HG02870 (cell line): ENCODE measurements around the gene MCM6.
A peak's percentile ranks its signal among the peaks of the same experiment; 100 is the strongest.
"Not testable (repeated sequence)": the region's sequence is repeated elsewhere in the genome, so short reads cannot be mapped to it uniquely, and the experiment has no call there.

ENCODE experiments used
- ATAC-seq: cut with Tn5 transposase; IDR thresholded peaks from one replicate; pipeline ENCODE4 v1.9.1; 2021; ENCODE audit warnings: mild to moderate bottlenecking, moderate library complexity; ENCODE audit not compliant: unreplicated experiment

Gene MCM6

GRCh38 chr2:135822855-135823254, 53.4 kb downstream of the MCM6 start:
- no peak for ATAC-seq

- ATAC-seq, result no peak
These were observed 55.1 kb downstream of the MCM6 start for GRCh38 chr2:135821190-135821589.

- ATAC-seq, result peak; percentile 90
These were observed 56.1 kb downstream of the MCM6 start for GRCh38 chr2:135820003-135820618.

- ATAC-seq, result no peak
These were observed 57.2 kb downstream of the MCM6 start for GRCh38 chr2:135818937-135819610.

- ATAC-seq, result no peak
These were observed 58.3 kb downstream of the MCM6 start for GRCh38 chr2:135817951-135818350.

GRCh38 chr2:135817466-135817865, 58.8 kb downstream of the MCM6 start:
- ATAC-seq, result no peak

- ATAC-seq, result no peak
These were observed 61.0 kb downstream of the MCM6 start for GRCh38 chr2:135815269-135815668.

GRCh38 chr2:135812907-135813511, 63.2 kb downstream of the MCM6 start:
- ATAC-seq, result no peak

GRCh38 chr2:135807874-135808273, 68.4 kb downstream of the MCM6 start:
- not testable (repeated sequence) for ATAC-seq

GRCh38 chr2:135803278-135803677, 73.0 kb downstream of the MCM6 start:
- ATAC-seq, result no peak

GRCh38 chr2:135802350-135802749, 73.9 kb downstream of the MCM6 start:
- no peak for ATAC-seq

GRCh38 chr2:135800513-135801460, 75.5 kb downstream of the MCM6 start:
- no peak for ATAC-seq

- no peak for ATAC-seq
These were observed 76.5 kb downstream of the MCM6 start for GRCh38 chr2:135799738-135800137.

- no peak for ATAC-seq
These were observed 77.5 kb downstream of the MCM6 start for GRCh38 chr2:135798762-135799161.

GRCh38 chr2:135798275-135798705, 78.0 kb downstream of the MCM6 start:
- ATAC-seq, result no peak

GRCh38 chr2:135797497-135798274, 78.6 kb downstream of the MCM6 start:
- peak; percentile 71 for ATAC-seq

- no peak for ATAC-seq
These were observed 79.6 kb downstream of the MCM6 start for GRCh38 chr2:135796606-135797005.

GRCh38 chr2:135795641-135796040, 80.6 kb downstream of the MCM6 start:
- ATAC-seq, result not testable (repeated sequence)

- no peak for ATAC-seq
These were observed 83.7 kb downstream of the MCM6 start for GRCh38 chr2:135792401-135793150.
